ENCODE measurements around the gene DOHH.
"Not testable (repeated sequence)": the region's sequence is repeated elsewhere in the genome, so short reads cannot be mapped to it uniquely, and the experiment has no call there.

DOHH gene

GRCh38 chr19:3457528-3458228, 42.8 kb downstream of the DOHH start:
- DNase-seq = no peak

GRCh38 chr19:3456925-3457527, 43.4 kb downstream of the DOHH start:
- no peak for DNase-seq

- DNase-seq = no peak
Measured at GRCh38 chr19:3455960-3456601, 44.4 kb downstream of the DOHH start.

- DNase-seq = no peak
Measured at GRCh38 chr19:3455393-3455955, 45.0 kb downstream of the DOHH start.

GRCh38 chr19:3454656-3455392, 45.6 kb downstream of the DOHH start:
- no peak for DNase-seq

- DNase-seq = no peak
Measured at GRCh38 chr19:3453840-3454239, 46.6 kb downstream of the DOHH start.

- DNase-seq = not testable (repeated sequence)
Measured at GRCh38 chr19:3452942-3453214, 47.6 kb downstream of the DOHH start.

GRCh38 chr19:3452171-3452941, 48.1 kb downstream of the DOHH start:
- no peak for DNase-seq

- no peak for DNase-seq
Measured at GRCh38 chr19:3451451-3451866, 49.0 kb downstream of the DOHH start.

GRCh38 chr19:3450796-3451411, 49.6 kb downstream of the DOHH start:
- no peak for DNase-seq

- no peak for DNase-seq
Measured at GRCh38 chr19:3448616-3449334, 51.7 kb downstream of the DOHH start.

- DNase-seq = not testable (repeated sequence)
Measured at GRCh38 chr19:3446657-3447056, 53.8 kb downstream of the DOHH start.

- DNase-seq = no peak
Measured at GRCh38 chr19:3444695-3445234, 55.7 kb downstream of the DOHH start.

GRCh38 chr19:3443840-3444694, 56.4 kb downstream of the DOHH start:
- no peak for DNase-seq

- DNase-seq = no peak
Measured at GRCh38 chr19:3442487-3443071, 57.9 kb downstream of the DOHH start.

- no peak for DNase-seq
Measured at GRCh38 chr19:3441986-3442329, 58.5 kb downstream of the DOHH start.

- no peak for DNase-seq
Measured at GRCh38 chr19:3441089-3441985, 59.1 kb downstream of the DOHH start.

All from activated CD4-positive, alpha-beta T cell treated with anti-CD3 and anti-CD28 coated beads, Interleukin-2, amount 50 U/mL, for 48 hours (primary cell).